HG03280 (cell line): ENCODE results near the gene RNF166.

Experiments used
- ATAC-seq: cut with Tn5 transposase; IDR thresholded peaks from one replicate; pipeline ENCODE4 v1.9.1; 2021; ENCODE audit warnings: mild to moderate bottlenecking, moderate library complexity; ENCODE audit not compliant: unreplicated experiment

RNF166 gene

DNA sequence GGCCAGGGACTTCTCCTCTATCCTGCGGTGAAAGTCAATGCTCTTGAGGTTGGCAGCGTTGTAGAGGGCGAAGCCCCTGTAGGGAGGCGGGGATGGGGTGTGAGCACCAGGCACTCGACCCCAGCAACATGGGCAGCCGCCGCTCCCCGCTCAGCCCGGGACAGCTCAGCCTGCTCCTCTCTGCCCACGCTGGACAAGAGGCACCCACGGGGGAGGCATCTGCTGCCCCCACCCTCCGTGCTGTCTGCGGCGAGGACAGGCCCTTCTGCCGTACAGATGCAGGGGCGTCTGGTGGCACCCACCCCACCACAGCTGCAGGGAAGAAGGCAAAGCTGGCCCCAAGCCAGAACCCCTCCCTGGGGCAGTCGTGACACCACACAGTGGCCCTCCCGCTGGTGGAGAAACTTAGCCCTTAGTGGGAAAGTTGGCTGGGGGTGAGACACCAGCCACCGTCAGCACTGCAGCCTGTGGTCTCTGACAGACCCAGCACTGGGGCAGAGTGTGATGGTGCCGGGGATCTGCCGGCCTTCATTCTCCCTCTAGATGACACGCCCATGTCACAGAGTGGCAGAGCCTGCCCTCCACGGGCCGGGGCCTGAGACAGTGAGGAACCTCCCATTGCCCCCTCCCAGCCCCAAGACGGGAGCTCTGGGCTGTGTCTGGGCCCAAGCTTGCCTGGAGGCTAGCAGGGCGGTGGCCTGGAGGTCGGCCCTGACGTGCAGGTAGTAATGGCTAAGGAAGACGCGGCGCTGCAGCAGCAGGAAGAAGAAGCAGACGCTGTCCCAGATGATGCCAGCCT lies 19.6 kb upstream of the RNF166 start:
- no peak for ATAC-seq

DNA sequence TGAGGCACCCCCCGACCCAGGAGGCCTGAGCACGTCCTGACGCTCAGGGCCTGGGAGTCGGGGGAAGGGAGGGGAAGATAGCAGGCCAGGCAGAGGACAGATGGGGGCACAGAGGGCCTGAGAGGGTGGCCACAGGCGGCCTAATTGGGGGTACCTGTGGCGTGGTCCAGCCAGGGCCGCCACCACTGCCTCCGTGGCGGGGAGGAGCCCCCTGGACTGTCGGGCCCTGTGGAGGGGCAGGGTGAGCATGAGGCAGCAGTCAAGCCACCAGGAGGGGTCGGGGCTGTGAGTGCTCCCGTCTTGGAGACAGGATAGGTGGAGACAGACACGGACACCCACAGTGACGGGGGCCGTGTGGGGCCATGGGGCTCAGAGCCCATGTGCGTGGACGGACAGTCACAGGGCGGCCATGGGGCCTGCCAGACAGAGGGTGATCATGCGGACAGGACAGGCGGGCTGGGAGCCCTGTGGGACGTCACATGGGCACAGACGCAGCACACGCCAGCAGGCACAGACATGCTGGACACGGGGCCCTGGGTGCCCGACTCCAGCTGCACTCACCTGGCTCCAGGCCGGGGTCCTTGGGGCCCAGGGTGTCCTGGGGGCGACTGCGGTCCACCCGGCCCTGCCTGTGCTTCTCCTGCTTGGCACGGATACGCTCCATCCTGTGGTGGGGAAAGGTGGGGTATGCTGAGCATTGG lies 18.8 kb upstream of the RNF166 start:
- ATAC-seq = no peak

DNA sequence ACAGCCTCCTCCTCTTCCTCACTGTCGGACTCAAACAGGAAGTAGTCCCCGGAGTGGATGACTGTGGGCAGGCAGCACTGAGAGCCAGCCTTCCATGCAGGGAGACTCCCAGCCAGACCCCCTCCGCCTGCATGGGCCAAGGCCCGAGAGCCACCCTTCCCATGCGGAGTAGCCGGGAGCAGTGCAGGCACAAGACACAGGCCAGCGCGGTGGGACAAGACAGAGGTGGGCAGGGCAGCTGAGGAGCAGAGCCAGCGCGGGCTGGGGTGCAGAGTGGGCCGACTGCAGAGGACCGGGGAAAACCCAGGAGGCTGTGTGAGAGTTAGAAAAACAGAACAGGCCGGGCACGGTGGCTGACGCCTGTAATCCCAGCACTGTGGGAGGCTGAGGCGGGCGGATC lies 17.7 kb upstream of the RNF166 start:
- no peak for ATAC-seq

DNA sequence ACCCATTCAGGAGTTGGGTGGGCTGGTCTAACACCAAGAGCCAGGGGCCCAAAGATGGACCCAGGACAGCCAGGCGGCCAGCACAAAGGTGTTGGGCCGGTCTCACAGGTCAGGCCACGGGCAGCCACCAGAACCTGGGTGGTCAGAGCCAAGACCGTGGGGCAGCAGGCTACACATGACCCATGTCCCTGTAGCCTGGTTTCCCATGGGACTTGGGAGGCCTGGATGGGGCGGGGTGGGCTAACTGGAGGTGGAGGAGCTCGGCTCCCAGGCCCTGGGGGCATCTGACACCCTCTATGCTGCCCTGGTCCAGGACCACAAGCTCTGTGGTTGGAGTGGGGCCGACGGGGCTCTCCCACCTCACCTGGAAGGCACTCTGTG lies 17.3 kb upstream of the RNF166 start:
- no peak for ATAC-seq

DNA sequence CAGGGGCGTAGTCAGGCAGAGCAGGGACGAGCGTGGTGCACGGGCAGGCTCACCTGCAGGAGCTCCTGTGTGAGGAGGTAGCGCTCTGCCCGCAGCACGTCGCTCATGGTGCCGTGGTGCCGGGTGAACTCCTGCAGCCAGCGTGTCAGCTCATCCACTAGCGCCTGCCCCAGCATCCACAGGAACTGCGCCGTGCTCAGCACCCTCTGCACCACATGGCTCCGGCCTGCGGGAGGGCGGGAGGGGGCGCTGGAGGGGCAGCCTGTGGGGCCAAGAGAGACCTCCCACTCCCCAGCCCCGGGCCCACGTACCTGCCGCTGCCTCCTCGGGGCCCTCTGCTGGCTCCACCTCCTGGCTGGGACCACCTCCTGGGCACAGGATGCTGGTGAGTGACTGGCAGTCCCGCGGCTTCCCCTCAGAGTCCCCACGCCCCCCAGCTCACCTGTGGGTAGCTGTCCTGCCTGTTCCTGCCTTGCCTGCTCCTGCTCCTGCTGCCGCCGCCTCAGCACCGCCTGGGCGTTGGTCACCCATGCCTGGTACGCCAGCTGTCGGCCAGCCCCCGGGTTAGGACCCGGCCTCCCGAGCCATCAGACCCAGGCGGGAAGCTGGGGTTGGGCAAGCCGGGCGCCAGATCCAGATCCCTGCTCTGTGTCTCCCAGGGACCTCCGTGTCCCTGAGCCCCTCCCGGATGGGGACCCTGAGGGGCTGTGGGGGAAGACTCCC lies 16.7 kb upstream of the RNF166 start:
- ATAC-seq = no peak

DNA sequence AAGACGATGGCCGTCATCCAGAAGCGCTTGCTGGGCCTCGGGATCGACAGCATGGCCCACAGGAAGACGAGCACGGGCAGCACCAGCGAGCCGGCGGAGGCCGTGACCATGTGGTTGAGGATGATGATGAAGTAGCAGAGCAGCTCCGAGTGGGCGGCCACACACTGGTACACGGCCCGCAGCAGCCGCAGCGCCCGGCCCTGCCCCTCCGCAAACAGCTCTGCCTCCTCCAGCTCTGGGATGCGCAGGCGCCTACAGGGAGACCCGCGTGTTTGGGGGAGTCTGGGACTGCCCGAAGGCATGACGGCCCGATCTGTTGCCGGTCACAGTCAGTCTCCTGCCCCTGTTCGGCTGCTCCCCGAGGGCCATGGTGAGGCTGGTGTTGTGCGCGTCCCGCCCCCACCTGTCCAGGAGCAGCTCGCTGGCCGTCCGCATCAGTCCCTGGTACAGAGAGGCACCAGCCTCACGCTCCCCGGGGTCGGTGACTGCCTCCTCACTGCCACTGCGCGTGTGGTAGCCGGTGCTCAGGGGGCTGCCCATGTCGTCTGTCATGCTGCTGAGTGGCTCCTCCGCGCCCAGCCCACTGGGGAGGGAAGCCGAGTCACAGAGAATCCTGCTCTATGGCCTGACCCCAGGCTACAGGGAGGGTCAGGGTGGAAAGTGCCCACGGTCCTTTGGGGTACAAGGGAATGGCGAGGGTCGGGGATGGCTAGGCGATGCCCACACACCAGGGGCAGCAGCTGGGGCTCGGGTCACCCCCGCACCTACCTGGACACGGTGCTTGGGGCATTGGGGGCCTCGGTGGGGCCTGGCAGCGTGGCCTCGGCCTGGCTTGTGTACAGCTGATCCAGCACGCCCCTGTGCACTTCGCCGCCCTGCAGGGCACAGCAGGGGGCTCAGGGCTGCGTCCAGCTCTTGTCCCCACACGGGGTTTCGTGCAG lies 15.9 kb upstream of the RNF166 start:
- ATAC-seq = no peak

DNA sequence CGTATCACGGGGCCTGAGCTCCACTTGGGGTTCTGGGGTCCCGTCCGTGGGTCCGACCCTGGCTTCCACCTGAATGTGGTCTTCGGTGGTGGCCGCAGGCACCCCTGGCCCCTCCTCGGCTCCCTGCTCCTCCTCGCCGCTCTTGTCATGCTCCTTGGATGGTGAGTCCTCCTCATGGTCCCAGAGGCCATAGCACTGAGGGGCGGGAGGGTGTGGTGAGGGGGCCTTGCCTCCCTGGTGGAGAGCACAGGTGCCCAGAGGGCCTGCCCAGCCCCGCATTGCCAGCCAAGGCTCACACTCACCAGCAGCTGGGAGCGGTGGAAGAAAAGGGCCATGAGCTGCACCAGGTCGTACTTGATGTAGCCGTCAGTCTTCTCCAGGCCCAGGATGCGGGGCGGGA lies 15.0 kb upstream of the RNF166 start:
- no peak for ATAC-seq

DNA sequence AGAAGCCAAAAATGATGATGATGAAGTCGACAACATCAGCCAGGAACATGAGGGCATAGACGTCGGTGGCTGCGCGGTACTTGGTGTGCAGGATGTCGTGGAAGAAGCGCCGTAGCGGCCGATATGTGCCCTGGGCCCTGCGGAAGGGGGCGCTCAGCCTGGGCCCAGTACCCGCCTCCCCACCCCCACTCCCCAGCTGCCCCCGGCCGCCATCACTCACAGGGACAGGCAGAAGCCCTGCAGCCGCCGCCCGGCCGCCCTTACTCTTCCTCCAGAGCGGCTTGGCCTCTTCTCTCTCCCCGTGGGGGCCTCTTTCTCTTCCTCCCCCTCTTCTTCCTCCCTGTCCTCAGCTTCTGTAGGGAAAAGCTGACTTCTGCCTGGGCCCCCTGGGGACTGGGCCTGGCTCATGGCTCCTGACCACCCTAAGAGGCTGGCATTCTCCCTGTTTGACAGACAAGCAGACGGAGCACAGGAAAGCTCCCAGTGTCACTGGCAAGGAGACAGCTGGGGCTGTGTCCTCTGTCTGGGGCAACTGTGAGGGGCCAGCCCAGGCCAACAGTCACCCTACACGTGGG lies 14.3 kb upstream of the RNF166 start:
- no peak for ATAC-seq

DNA sequence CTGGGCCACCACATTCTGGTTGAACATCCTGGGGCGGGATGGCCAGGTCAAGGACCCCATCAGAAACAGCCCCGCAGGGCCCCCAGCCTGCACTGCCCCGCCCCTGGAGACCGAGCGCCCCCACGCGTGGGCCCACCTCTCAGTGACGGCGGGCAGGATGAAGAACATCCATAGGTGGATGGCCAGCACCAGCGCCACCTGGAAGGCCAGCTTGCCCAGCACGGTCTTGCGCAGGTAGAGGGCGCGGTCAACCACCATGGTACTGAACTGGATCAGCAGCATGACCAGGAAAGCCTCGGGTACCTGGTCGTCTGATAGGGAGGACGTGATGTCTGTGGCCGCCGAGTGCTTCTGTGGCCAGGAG lies 13.7 kb upstream of the RNF166 start:
- no peak for ATAC-seq

DNA sequence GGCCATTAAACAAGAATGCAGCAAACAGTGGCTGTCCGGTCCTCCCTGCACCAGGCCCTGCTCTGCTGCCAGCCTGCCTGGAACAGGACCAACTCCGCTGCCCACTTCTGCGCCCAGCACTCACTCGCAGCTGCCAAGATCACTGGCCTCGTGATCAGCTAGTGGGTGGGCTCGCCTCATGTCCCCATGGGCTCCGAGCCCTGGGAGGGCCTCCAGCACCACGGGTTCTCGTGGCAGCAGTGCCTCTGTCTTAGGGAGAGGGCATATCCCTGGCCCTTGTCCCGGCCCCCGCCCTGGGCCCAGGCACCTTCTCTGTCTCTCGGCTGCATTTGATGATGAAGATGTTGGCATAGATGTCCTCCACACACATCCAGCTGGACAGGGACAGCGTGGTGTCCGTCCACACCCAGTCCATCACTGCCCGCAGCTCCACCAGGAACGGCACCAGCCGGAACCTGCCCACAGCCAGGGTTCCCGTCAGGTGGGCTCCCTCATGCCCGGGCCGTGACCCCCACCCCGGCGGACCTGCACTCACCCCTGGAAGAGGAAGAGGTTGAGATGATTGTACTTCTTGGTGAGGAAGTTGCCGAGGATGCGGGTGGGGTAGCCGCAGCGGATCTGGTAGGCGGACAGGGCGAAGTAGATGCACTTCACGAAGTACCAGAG lies 13.2 kb upstream of the RNF166 start:
- ATAC-seq = no peak

DNA sequence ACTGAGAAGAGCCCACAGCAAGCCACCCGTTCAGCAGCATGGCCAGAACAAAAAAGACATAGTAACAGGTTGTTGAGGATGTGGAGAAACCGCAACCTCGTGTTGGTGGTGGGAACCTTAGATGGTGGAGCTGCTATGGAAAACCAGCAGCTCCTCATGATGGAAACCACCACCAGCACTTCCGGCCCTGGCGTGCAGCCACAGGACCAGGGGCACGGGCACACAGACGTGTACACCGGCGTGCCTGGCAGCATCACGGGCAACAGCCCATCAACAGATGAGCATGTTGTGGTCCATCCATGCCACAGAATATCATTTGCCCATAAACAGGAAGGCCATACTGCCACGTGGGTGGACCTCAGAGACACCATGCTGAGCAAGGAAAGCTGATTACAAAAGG lies 12.0 kb upstream of the RNF166 start:
- ATAC-seq = no peak

DNA sequence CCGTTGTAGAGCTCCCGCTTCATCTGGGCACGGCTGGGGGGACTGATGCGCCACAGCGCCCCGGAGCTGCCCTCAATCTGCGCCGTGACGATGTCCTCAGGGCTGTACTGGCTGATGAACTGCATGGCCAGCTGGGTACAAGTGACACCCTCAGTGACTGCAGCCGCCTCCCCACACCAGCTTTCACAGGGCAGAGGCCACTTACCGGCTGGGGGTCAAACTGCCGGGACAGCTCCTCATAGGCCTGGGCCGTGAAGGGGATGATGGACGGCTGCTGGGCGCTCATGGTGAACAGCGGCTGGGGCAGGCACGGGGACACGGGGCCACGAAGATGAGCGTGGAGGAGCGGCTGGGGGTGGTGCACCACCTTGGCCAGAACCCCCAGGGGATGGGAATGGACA lies 10.4 kb upstream of the RNF166 start:
- ATAC-seq = no peak

DNA sequence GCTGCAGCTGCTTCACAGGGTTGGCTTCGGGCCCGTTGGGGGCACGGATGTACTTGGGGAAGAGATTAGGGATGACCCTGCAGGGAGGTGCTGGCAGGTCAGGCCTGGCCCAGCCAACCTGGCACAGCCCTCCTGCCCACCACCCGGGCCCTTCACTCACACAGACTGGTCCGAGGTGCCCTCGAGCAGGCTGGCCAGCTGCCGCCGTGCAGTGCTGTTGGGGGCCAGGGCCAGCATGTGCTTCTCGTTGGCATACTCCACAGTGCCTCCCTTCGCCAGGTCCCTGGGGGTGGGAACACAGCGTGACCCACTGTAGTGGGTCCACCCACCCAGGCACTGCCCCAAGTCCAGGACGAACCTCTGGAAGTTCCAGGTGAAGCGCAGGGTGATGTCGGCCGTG lies 10.0 kb upstream of the RNF166 start:
- ATAC-seq = no peak

DNA sequence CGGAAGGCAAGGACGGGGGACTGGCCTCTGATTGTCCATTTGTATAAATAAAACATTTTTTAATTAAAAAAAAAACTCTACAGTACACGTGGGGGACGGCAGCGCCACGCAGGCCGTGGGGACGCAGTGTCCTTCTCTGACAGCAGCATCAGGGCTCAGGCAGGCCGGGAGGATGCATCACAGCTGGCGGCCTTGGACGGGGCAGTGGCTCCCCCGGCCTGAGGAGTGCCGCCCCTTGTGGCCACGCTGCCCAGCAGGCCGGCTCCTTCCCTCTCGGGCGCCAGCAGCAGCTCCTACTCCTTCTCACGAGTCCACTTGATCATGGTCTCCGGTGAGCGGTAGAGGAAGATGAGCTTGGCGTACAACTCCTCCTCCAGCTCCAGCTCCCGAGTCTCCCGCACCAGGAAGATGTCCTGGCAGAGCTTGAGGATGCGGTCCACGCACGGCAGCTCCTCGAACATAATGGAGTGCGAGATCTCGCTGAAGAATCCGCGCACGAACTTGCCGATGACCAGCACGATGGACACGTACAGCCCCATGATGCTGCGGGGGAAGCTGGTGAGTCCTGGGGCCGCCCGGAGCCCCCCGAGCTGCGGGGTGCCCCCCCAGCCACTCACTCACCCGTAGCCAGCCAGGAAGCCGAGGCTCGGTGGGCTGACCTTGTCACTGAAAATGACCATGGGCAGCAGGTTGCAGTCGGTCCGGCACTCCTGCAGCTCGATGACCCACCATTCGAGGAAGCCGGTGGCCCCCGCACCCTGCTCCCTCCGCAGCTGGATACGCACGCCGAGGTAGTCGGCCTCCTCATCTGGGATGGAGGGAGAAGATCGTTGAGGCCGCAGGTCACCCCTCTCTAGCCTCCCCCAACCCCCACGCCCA lies 9.3 kb upstream of the RNF166 start:
- no peak for ATAC-seq

DNA sequence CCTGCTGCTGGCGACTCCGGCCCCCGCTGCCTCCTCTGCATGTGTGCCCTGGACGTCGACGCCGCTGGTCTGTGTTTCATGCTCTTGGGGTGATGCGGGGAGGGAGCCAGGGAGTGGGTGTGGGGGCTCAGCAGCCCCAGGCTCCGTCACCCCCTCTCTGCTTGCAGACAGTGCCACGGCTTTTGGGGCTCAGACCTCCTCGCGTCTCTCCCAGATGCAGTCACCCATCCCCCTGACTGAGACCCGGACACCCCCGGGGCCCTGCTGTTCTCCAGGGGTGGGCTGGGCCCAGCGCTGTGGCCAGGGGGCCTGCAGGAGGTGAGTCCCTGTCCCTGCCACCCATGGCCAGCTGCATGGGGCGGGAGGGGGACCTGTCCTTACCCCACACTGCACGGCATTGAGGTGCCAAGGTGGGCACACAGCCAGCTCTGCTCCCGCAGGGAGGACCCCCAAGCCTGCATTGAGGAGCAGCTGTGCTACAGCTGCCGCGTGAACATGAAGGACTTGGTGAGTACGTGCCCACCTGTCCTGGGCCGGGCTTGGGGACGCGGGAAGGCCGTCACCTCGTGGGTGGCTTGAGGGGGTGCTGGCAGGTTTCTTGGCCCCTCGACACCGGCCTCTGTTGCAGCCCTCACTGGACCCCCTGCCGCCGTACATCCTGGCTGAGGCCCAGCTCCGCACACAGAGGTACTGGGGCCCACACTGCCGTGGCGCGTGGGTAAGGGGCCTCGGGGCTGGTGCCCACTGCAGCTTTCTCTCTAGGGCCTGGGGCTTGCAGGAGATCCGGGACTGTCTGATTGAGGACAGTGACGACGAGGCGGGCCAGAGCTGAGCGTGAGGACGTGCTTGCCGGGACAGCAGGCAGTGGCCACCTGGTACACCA lies 8.5 kb upstream of the RNF166 start:
- ATAC-seq = no peak

DNA sequence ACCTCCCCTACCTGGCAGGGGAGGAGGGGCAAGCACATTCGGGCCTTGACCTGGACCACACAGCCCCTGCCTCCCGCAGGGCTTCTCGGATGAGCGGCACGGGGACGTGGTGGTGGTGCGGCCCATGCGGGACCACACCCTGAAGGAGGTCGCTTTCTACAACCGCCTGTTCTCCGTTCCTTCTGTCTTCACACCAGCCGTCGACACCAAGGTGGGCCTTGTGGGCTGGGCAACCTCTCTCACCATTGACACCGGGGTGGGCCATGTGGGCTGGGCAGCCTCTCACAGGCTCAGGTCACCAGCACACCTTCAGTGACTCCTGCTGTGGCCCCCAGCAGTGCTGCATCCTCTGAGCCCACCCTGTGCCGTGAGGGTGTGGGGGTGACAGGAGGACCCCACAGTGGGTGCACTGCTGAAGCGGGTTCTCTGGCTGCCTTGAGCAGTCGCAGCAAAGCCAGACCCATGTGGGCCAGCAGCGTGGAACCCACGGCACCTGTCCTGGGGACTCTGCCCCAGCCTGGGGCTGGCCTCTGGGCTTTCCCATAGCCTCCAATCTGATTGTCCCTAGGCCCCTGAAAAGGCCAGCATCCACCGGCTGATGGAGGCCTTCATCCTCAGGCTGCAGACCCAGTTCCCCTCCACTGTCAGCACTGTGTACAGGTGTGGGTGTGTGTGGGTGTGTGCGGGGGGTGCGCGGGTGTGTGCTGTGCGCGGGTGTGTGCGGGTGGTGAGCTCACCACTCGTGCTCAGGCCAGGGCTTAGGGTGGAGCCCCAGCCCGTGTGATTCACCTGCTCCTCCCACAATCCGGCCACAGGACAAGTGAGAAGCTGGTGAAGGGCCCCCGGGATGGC lies 7.6 kb upstream of the RNF166 start:
- no peak for ATAC-seq

DNA sequence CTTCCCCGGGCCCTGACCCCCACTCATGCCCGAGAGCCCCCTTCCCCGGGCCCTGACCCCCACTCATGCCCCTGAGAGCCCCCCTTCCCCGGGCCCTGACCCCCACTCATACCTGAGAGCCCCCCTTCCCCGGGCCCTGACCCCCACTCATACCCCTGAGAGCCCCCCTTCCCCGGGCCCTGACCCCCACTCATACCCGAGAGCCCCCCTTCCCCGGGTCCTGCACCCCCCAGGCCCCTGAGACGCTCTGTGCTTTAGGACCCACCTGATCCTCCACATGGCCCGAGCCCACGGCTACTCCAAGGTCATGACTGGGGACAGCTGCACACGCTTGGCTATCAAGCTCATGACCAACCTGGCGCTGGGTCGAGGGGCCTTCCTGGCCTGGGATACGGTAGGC lies 6.8 kb upstream of the RNF166 start:
- ATAC-seq = no peak
